ENCODE results near the gene GAN.

GAN gene

GRCh38 chr16:81360135-81360534 lies 45.4 kb downstream of the GAN start:
- DNase-seq: no peak

GRCh38 chr16:81365731-81366130 lies 51.0 kb downstream of the GAN start:
- DNase-seq: no peak

GRCh38 chr16:81366316-81366932 lies 51.7 kb downstream of the GAN start:
- DNase-seq: no peak

GRCh38 chr16:81367821-81368220 lies 53.1 kb downstream of the GAN start:
- no peak for DNase-seq

GRCh38 chr16:81369888-81370504 lies 55.2 kb downstream of the GAN start:
- DNase-seq: no peak

- no peak for DNase-seq
Measured at GRCh38 chr16:81371106-81371505, 56.3 kb downstream of the GAN start.

GRCh38 chr16:81374550-81374949 lies 59.8 kb downstream of the GAN start:
- DNase-seq: no peak

- DNase-seq: peak; percentile 31
Measured at GRCh38 chr16:81376880-81377279, 62.1 kb downstream of the GAN start.

GRCh38 chr16:81378049-81378448 lies 63.3 kb downstream of the GAN start:
- DNase-seq: no peak

- DNase-seq: no peak
Measured at GRCh38 chr16:81380932-81381331, 66.2 kb downstream of the GAN start.

- DNase-seq: no peak
Measured at GRCh38 chr16:81384006-81384405, 69.2 kb downstream of the GAN start.

- DNase-seq: no peak
Measured at GRCh38 chr16:81385031-81385756, 70.4 kb downstream of the GAN start.

- DNase-seq: no peak
Measured at GRCh38 chr16:81388357-81388756, 73.6 kb downstream of the GAN start.

- DNase-seq: no peak
Measured at GRCh38 chr16:81390840-81391239, 76.1 kb downstream of the GAN start.

- no peak for DNase-seq
Measured at GRCh38 chr16:81392011-81392410, 77.2 kb downstream of the GAN start.

GRCh38 chr16:81394416-81394815 lies 79.7 kb downstream of the GAN start:
- DNase-seq: no peak

GRCh38 chr16:81394966-81395655 lies 80.3 kb downstream of the GAN start:
- DNase-seq: no peak

GRCh38 chr16:81397058-81397878 lies 82.5 kb downstream of the GAN start:
- DNase-seq: no peak

- DNase-seq: no peak
Measured at GRCh38 chr16:81397879-81398520, 83.2 kb downstream of the GAN start.

GRCh38 chr16:81399909-81400308 lies 85.1 kb downstream of the GAN start:
- DNase-seq: no peak

- no peak for DNase-seq
Measured at GRCh38 chr16:81401035-81401950, 86.5 kb downstream of the GAN start.
